ENCODE results near the gene DHX40.
"Not testable (repeated sequence)": the region's sequence is repeated elsewhere in the genome, so short reads cannot be mapped to it uniquely, and the experiment has no call there.

DHX40 gene

GRCh38 chr17:59538195-59538909 lies 27.1 kb upstream of the DHX40 start:
- Mint-ChIP-seq H3K4me1 (ENCODE audit: low read depth) (no peaks in the 10 kb centered on the region), H3K36me3 (ENCODE audit: low read depth) (no peaks in the 10 kb centered on the region), H3K9me3 (no peaks in the 10 kb centered on the region), H3K27me3 (ENCODE audit: low read depth) (peaks cover 17% of the 10 kb centered on the region), H3K4me3 (no peak overlapping the region), H3K27ac (no peak overlapping the region)

DNA sequence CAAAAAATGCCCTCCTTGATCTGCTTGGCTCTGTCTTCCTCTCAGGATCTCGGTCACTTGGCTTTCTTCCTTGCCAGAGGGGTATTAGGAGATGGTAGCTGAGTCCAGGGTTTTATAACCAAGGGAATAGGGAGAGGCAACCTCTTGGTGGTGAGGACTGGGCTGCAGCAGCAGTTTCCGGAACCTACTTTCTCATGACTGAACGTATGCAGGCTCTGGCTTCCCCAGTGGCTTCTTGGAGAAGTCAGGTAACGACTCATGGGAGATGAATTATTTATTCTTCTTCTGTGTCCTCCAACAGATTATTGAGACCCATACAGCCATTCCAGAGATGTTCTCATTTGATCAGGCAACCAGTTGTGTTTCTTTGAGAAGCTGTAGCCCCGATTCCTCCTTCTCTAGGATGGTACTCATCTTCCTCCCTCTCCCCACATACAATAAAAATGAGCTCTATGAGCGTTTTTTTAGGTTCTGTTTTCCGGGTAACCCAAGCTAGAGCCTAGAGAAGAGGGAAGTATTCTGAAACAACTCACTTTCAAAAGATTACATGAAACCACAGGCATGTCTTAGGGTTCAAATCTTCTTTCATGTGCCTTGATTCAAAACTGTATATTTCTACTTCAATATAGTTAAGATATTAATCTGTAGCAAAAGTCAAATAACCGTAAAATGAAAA lies 22.3 kb upstream of the DHX40 start:
- H3K36me3 Mint-ChIP-seq (ENCODE audit: low read depth) = no peaks in the 10 kb centered on the region
- no peak overlapping the region for H3K4me3 Mint-ChIP-seq

GRCh38 chr17:59545942-59546341 lies 19.5 kb upstream of the DHX40 start:
- Mint-ChIP-seq H3K4me3 (no peak overlapping the region), H3K27ac (no peak overlapping the region), H3K4me1 (ENCODE audit: low read depth) (no peaks in the 10 kb centered on the region), H3K27me3 (ENCODE audit: low read depth) (peaks cover 19% of the 10 kb centered on the region), H3K9me3 (no peaks in the 10 kb centered on the region), H3K36me3 (ENCODE audit: low read depth) (no peaks in the 10 kb centered on the region)

More for the DNA sequence above, 22.3 kb upstream of the DHX40 start:
- Mint-ChIP-seq H3K27ac (no peak overlapping the region), H3K9me3 (no peaks in the 10 kb centered on the region), H3K27me3 (ENCODE audit: low read depth) (peaks cover 22% of the 10 kb centered on the region), H3K4me1 (ENCODE audit: low read depth) (no peaks in the 10 kb centered on the region)

DNA sequence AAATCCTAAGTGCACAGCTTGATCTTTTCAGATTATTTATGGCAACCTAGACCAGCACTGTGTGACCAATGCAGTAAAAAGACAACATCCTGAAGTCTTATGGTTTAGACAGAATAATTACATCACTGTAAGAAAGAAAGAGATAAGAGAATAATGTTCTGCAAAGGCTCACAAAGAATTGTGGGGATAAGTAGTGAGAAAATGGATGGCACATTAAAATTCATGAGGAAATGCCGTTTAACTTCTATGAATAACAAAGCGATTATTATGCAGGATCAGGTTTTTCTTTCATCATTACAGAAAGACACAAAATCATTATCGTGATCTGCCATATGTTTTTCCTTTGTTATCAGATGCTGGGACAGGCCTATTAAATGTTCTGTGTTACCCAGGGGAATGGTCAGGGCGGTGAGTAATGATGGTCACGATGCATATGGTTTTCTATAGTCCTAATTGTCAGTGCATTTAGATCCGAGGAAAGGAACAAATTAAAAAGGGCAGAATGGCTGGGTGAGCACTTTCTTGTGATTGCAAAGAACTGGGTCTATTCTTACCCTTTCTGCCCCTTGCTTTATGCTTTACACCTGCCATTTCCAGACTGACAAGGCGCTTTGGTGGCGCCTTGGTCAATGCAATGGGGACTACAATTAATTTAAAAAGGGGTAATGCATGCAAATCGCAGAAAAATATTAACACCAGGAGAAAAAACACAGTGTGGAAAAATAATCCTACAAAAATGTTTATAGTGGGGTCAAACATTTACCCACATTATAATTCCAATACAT lies 18.1 kb upstream of the DHX40 start:
- H3K9me3 Mint-ChIP-seq = no peaks in the 10 kb centered on the region
- H3K36me3 Mint-ChIP-seq (ENCODE audit: low read depth) = no peaks in the 10 kb centered on the region
- H3K27ac Mint-ChIP-seq = no peak overlapping the region
- no peaks in the 10 kb centered on the region for H3K4me1 Mint-ChIP-seq (ENCODE audit: low read depth)
- no peak overlapping the region for H3K4me3 Mint-ChIP-seq
- peaks cover 15% of the 10 kb centered on the region for H3K27me3 Mint-ChIP-seq (ENCODE audit: low read depth)

DNA sequence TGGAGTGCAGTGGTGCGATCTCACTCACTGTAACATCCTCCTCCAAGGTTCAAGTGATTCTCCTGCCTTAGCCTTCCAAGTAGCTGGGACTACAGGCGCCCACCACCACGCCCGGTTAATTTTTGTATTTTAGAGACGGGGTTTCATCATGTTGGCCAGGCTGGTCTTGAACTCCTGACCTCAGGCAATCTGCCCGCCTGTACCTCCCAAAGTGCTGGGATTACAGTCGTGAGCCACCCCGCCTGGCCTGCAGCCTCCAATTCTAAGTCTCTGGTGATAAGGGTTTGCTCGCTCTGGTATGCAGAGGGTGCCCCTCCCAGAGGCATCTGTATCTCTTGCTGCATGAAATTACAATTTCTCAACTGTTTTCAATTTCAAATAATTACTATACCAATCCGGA lies 16.4 kb upstream of the DHX40 start:
- not testable (repeated sequence) for H3K9me3 Mint-ChIP-seq; H3K27ac Mint-ChIP-seq; H3K4me3 Mint-ChIP-seq; H3K27me3 Mint-ChIP-seq (ENCODE audit: low read depth); H3K36me3 Mint-ChIP-seq (ENCODE audit: low read depth); H3K4me1 Mint-ChIP-seq (ENCODE audit: low read depth)

GRCh38 chr17:59550703-59551102 lies 14.7 kb upstream of the DHX40 start:
- Mint-ChIP-seq H3K4me1 (ENCODE audit: low read depth) (no peaks in the 10 kb centered on the region), H3K27ac (no peak overlapping the region), H3K9me3 (no peaks in the 10 kb centered on the region), H3K4me3 (no peak overlapping the region), H3K27me3 (ENCODE audit: low read depth) (peaks cover 8% of the 10 kb centered on the region), H3K36me3 (ENCODE audit: low read depth) (no peaks in the 10 kb centered on the region)

DNA sequence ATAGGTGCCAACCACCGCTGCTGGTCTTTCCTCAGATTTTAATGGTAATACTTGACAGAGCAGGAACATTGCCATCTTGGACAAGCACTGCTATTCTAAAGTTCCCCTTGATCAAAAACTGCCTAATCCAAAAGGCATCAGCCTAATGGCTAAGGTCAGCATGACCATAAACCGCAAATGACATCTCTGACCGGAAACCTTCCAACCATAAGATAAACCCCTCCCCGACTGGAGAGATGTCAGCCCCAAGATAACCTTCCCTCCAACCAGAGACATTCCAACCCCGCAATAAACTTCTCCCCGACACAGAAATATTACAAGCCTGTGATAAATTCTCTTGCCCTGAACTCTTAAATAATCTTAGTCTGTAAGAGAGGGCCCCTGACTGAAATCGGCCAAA lies 7.4 kb upstream of the DHX40 start:
- Mint-ChIP-seq H3K9me3 (no peaks in the 10 kb centered on the region), H3K27ac (no peak overlapping the region), H3K36me3 (ENCODE audit: low read depth) (no peaks in the 10 kb centered on the region), H3K4me3 (no peak overlapping the region), H3K4me1 (ENCODE audit: low read depth) (no peaks in the 10 kb centered on the region), H3K27me3 (ENCODE audit: low read depth) (peaks cover 10% of the 10 kb centered on the region)

DNA sequence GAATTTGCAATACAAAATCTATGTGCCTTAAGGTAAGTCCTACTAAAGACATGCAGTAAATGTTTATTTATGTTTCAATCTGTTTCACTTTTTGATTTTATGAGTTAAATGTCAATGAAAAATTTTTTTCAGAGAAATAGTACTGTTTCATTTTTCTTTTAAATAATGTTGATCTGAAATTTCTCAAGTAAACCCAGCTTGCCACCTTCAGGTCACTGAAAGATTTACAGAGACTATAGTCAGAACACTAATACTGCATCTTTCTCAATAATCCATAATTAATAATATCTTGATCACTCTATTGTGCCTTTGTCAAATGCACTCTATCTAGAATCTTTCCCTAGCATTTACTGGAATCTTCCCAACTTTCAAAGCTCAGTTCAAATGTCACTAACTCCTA lies 6.5 kb upstream of the DHX40 start:
- Mint-ChIP-seq H3K9me3 (no peaks in the 10 kb centered on the region), H3K4me3 (no peak overlapping the region), H3K27ac (no peak overlapping the region), H3K36me3 (ENCODE audit: low read depth) (no peaks in the 10 kb centered on the region), H3K27me3 (ENCODE audit: low read depth) (peaks cover 10% of the 10 kb centered on the region), H3K4me1 (ENCODE audit: low read depth) (no peaks in the 10 kb centered on the region)

DNA sequence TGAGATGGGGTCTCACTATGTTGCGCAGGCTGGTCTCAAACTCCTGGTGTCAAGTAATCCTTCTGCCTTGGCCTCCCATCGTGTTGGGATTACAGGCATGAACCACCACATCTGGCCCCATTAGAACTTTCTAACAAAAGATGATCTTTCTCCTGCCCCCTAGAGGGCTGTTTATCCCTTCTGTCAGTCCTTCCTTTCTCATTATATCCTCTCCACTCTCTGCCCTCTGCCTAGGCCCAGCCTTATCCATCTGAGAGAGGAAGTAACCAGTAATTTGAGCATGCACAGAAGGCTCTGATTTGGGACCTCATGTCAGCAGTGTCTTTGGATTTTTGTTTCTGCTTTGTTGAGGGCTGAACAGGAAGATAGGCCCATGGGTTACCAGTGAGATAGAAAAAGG lies 4.4 kb upstream of the DHX40 start:
- peaks cover 8% of the 10 kb centered on the region for H3K36me3 Mint-ChIP-seq (ENCODE audit: low read depth)
- no peak overlapping the region for H3K27ac Mint-ChIP-seq
- no peak overlapping the region for H3K4me3 Mint-ChIP-seq
- H3K4me1 Mint-ChIP-seq (ENCODE audit: low read depth) = peaks cover 8% of the 10 kb centered on the region
- H3K27me3 Mint-ChIP-seq (ENCODE audit: low read depth) = peaks cover 9% of the 10 kb centered on the region
- peaks cover 7% of the 10 kb centered on the region for H3K9me3 Mint-ChIP-seq

DNA sequence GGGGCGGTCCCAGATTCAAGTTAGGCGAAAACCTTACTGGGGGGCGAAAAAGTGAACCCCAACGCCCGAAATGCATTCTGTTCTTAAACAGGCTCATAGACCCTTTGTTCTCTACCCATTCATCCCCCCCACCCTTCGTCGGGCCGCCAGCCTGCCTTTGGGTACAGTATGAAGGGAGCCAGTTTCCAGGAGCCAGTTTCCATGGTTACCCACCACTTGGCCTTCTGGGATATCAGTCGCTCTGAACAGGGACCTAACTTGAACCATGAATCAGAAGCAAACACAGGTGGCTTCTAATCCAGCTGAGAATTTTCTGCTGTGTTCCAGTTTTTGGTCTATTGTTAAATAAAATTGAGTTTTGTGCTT lies 532 bp downstream of the DHX40 start:
- Mint-ChIP-seq H3K27me3 (ENCODE audit: low read depth) (no peaks in the 10 kb centered on the region), H3K9me3 (peaks cover 7% of the 10 kb centered on the region), H3K4me1 (ENCODE audit: low read depth) (peaks cover 24% of the 10 kb centered on the region), H3K36me3 (ENCODE audit: low read depth) (peaks cover 12% of the 10 kb centered on the region), H3K4me3 (peak overlapping the region; percentile 100), H3K27ac (peak overlapping the region; percentile 99)

GRCh38 chr17:59569151-59569550 lies 3.7 kb downstream of the DHX40 start:
- H3K27ac Mint-ChIP-seq; H3K27me3 Mint-ChIP-seq (ENCODE audit: low read depth); H3K4me3 Mint-ChIP-seq; H3K9me3 Mint-ChIP-seq: not testable (repeated sequence)
- Mint-ChIP-seq H3K4me1 (ENCODE audit: low read depth) (peaks cover 32% of the 10 kb centered on the region), H3K36me3 (ENCODE audit: low read depth) (peaks cover 22% of the 10 kb centered on the region)

- no peaks in the 10 kb centered on the region for H3K9me3 Mint-ChIP-seq
- H3K36me3 Mint-ChIP-seq (ENCODE audit: low read depth) = peaks cover 14% of the 10 kb centered on the region
- H3K27ac Mint-ChIP-seq = peak overlapping the region; percentile 41
- peaks cover 11% of the 10 kb centered on the region for H3K4me1 Mint-ChIP-seq (ENCODE audit: low read depth)
- no peaks in the 10 kb centered on the region for H3K27me3 Mint-ChIP-seq (ENCODE audit: low read depth)
- no peak overlapping the region for H3K4me3 Mint-ChIP-seq
Measured at GRCh38 chr17:59572301-59572924, 7.0 kb downstream of the DHX40 start.

- H3K27ac Mint-ChIP-seq; H3K4me3 Mint-ChIP-seq; H3K9me3 Mint-ChIP-seq; H3K27me3 Mint-ChIP-seq (ENCODE audit: low read depth); H3K4me1 Mint-ChIP-seq (ENCODE audit: low read depth); H3K36me3 Mint-ChIP-seq (ENCODE audit: low read depth): not testable (repeated sequence)
Measured at GRCh38 chr17:59584168-59584567, 18.8 kb downstream of the DHX40 start.

GRCh38 chr17:59600169-59600568 lies 34.8 kb downstream of the DHX40 start:
- Mint-ChIP-seq H3K36me3 (ENCODE audit: low read depth) (peaks cover 21% of the 10 kb centered on the region), H3K9me3 (no peaks in the 10 kb centered on the region), H3K4me1 (ENCODE audit: low read depth) (peaks cover 11% of the 10 kb centered on the region), H3K27me3 (ENCODE audit: low read depth) (no peaks in the 10 kb centered on the region), H3K27ac (no peak overlapping the region), H3K4me3 (no peak overlapping the region)
